Measurements from ENCODE around the gene ABCC1. TPM values are rescaled to one million over a fixed set of nuclear protein-coding genes. Genes with fewer than 3 reads are reported as not detected.
A peak's percentile ranks its signal among the peaks of the same experiment; 100 is the strongest.

ABCC1 gene
- total RNA-seq, 1 experiment from 2014 or later, result 56.4 TPM

DNA sequence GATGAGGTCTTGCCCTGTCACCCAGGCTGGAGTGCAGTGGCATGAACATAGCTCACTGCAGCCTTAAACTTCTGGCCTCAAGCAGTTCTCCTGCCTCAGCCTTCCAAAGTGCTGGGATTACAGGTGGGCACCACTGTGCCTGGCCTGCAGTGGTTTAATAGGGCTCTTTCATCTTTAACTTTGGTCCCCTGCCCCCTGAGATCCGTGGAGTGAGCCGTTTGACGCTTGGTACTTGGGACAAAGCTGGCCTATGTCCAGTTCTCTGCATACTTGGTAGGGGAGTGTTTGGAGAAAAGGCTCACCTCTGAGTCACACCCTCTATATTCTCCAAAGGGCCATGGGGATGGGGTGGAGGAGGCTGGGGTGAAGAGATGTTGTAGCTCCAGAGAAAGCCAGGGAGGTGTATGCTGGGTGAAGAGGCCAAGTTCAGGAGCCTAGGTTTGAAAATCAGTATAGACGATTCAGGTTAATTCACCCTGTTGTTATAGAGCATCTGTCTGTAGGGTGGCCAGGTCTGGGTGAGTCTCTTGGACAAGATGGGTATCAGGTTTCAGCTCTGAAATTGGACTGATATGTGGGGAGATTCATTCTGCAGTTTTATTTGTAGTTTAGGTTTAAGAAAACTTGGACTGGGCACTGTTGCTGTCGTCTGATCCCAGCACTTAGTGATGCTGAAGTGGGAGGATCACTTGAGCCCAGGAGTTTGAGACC lies 17.6 kb downstream of the ABCC1 start:
- no peak overlapping the region for H3K27ac ChIP-seq (ENCODE audit: insufficient read length, low read depth, low read length)
- peaks cover 11% of the 10 kb centered on the region; the same call in 1 of the 2 replicates for H3K79me2 ChIP-seq (ENCODE audit: insufficient read depth, low read length)
- WGBS (ENCODE audit: extremely low coverage, insufficient read length, low lambda C conversion rate), result no CpG with 5 or more reads among the region's 5 CpGs

More for the DNA sequence above, 17.6 kb downstream of the ABCC1 start:
- Histone ChIP-seq H2AFZ (ENCODE audit: low read length) (no peak overlapping the region), H3K23ac (ENCODE audit: insufficient read length, low read depth, low read length) (no peak overlapping the region), H2BK20ac (ENCODE audit: low read depth, low read length, poor library complexity, severe bottlenecking) (no peak overlapping the region), H3K4me1 (ENCODE audit: insufficient read depth, low read length) (peaks cover 13% of the 10 kb centered on the region), H4K8ac (replicated peaks; ENCODE audit: insufficient read length, low read depth, low read length) (no peak overlapping the region), H3K4ac (ENCODE audit: low read depth, low read length) (no peak overlapping the region), H3K23me2 (ENCODE audit: insufficient read length, low read depth, low read length, poor library complexity, severe bottlenecking) (no peaks in the 10 kb centered on the region), H3K79me1 (ENCODE audit: insufficient read depth, low read depth, low read length, poor library complexity, severe bottlenecking) (peaks cover 9% of the 10 kb centered on the region), H3K9ac (ENCODE audit: extremely low read depth, insufficient read length, low read length) (no peak overlapping the region), H2AK5ac (ENCODE audit: insufficient read length, low read length) (no peak overlapping the region), H2BK12ac (ENCODE audit: insufficient read length, low read depth, low read length) (no peak overlapping the region), H3T11ph (ENCODE audit: low read length) (no peak overlapping the region), H2BK15ac (ENCODE audit: low read depth, low read length) (no peak overlapping the region), H3K9me3 (ENCODE audit: control insufficient read depth, low read depth, low read length) (no peaks in the 10 kb centered on the region), H3K27me3 (ENCODE audit: insufficient read depth, low read length) (no peaks in the 10 kb centered on the region), H2BK5ac (ENCODE audit: insufficient read length, low read length) (no peak overlapping the region), H3K4me2 (ENCODE audit: insufficient read depth, insufficient read length, low read length) (no peak overlapping the region), H3K56ac (ENCODE audit: insufficient read length, low read depth, low read length) (no peak overlapping the region), H3K14ac (ENCODE audit: insufficient read depth, low read length) (no peak overlapping the region), H2BK120ac (ENCODE audit: low read depth, low read length, poor library complexity, severe bottlenecking) (no peak overlapping the region), H4K91ac (ENCODE audit: insufficient read length, low read depth, low read length) (no peak overlapping the region), H3K18ac (ENCODE audit: insufficient read length, low read depth, low read length) (no peak overlapping the region), H4K20me1 (ENCODE audit: control insufficient read depth, insufficient read depth, insufficient read length) (no peaks in the 10 kb centered on the region), H4K5ac (ENCODE audit: insufficient read length, low read depth, low read length) (no peak overlapping the region)
- H3K4me3 Mint-ChIP-seq, result peak overlapping the region in 1 of 2 experiments; percentile 39; a peak in 1 of 5 replicates
- H3K27me3 Mint-ChIP-seq (ENCODE audit: low read depth), result peaks cover 3% of the 10 kb centered on the region; the same call in 1 of the 2 replicates
- DNase-seq, result no peak
- H3K36me3 Mint-ChIP-seq (ENCODE audit: insufficient read depth in 1 of 3, low read depth in 3 of 3), result peaks cover 22 to 40% (median 25%) of the 10 kb centered on the region in 3 experiments
- peaks cover 13 to 22% of the 10 kb centered on the region in 2 experiments for H3K9me3 Mint-ChIP-seq
- TF ChIP-seq, protein P1, sequence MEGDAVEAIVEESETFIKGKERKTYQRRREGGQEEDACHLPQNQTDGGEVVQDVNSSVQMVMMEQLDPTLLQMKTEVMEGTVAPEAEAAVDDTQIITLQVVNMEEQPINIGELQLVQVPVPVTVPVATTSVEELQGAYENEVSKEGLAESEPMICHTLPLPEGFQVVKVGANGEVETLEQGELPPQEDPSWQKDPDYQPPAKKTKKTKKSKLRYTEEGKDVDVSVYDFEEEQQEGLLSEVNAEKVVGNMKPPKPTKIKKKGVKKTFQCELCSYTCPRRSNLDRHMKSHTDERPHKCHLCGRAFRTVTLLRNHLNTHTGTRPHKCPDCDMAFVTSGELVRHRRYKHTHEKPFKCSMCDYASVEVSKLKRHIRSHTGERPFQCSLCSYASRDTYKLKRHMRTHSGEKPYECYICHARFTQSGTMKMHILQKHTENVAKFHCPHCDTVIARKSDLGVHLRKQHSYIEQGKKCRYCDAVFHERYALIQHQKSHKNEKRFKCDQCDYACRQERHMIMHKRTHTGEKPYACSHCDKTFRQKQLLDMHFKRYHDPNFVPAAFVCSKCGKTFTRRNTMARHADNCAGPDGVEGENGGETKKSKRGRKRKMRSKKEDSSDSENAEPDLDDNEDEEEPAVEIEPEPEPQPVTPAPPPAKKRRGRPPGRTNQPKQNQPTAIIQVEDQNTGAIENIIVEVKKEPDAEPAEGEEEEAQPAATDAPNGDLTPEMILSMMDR (conservative IDR thresholded peaks at IDR 0.05), result no peak
- peak overlapping the region; percentile 88 to 94 (median 93); a peak in 6 of 7 replicates for H3K27ac Mint-ChIP-seq
- peaks cover 50 to 58% of the 10 kb centered on the region in 2 experiments for H3K4me1 Mint-ChIP-seq
